ENCODE measurements around the gene LRRN3. TPM values are rescaled to one million over a fixed set of nuclear protein-coding genes. Genes with fewer than 3 reads are reported as not detected.

LRRN3 gene
- total and polyA plus RNA-seq, 4 donors, result 0.51 to 5.1 (median 0.62) TPM; not detected in 1

DNA sequence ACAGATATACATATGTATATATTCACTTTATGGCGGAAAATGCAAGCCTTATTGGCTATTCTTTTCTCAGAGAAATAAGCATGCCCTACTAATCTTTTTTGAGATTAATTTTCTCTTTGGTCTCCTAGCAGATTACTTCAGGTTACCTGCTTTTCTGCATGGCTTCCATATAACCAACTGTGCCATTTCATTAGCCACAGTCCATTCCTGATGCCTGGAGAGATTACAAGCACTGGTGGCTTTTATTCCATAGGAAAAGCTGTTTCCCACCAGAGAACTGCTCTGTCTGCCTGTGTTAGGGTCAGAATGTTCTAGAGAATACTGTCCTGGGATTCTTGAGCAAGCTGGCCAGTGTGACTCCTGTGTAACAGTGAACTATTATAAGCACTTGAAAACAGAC, 59.8 kb downstream of the LRRN3 start:
- Histone ChIP-seq H3K27ac (ENCODE audit: low read depth in 1 of 2, low read length in 2 of 2) (no peak overlapping the region), H3K27me3 (ENCODE audit: control insufficient read depth in 1 of 2, insufficient read depth in 2 of 2, low read length in 1 of 2) (no peaks in the 10 kb centered on the region), H3K9me3 (ENCODE audit: control insufficient read depth, low read length) (no peaks in the 10 kb centered on the region), H3K4me1 (ENCODE audit: control insufficient read depth in 1 of 2, insufficient read depth in 2 of 2, low read length in 2 of 2) (no peaks in the 10 kb centered on the region), H3K4me3 (ENCODE audit: low read length in 2 of 2) (no peak overlapping the region), H3K36me3 (ENCODE audit: control insufficient read depth in 1 of 2, insufficient read depth in 2 of 2, low read length in 1 of 2) (no peaks in the 10 kb centered on the region)
- DNase-seq (no peak), ATAC-seq (ENCODE audit: low FRiP score) (no peak)
- WGBS, 2 donors, result 93 to 100% methylated on average over 1 of the region's 1 CpG
- intact Hi-C loops (cut with DNase I), result loop anchor here in 1 of 2 donors (5.0 kb wide), 1 partner anchor 337 kb away; no protein-coding TSS in a partner anchor

DNA sequence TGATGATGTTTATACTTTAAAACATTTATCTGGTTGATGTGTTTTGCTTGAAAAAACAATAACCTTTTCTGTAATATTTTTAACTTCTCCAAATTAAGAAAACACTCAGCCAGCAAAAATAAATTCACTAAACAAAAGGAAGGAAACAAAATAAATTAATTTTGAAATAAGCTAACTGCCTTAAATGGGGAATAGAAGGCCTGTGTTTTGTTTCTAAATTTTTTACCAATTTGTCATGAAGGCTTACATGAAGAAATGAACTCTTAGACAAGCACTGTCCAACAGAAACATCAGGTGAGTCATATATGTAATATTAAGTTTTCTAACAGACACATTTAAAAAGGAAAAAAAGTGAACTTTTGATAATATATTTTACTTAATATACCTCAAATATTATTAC, 68.5 kb downstream of the LRRN3 start:
- Histone ChIP-seq H3K27ac (ENCODE audit: low read depth in 1 of 2, low read length in 2 of 2) (no peak overlapping the region), H3K27me3 (ENCODE audit: control insufficient read depth in 1 of 2, insufficient read depth in 2 of 2, low read length in 1 of 2) (no peaks in the 10 kb centered on the region), H3K36me3 (ENCODE audit: control insufficient read depth in 1 of 2, insufficient read depth in 2 of 2, low read length in 1 of 2) (no peaks in the 10 kb centered on the region), H3K9me3 (ENCODE audit: control insufficient read depth, low read length) (no peaks in the 10 kb centered on the region), H3K4me3 (ENCODE audit: low read length in 2 of 2) (no peak overlapping the region), H3K4me1 (ENCODE audit: control insufficient read depth in 1 of 2, insufficient read depth in 2 of 2, low read length in 2 of 2) (no peaks in the 10 kb centered on the region)
- ATAC-seq (ENCODE audit: low FRiP score) (no peak), DNase-seq (no peak)
- intact Hi-C loops (cut with DNase I), result no loop called here

DNA sequence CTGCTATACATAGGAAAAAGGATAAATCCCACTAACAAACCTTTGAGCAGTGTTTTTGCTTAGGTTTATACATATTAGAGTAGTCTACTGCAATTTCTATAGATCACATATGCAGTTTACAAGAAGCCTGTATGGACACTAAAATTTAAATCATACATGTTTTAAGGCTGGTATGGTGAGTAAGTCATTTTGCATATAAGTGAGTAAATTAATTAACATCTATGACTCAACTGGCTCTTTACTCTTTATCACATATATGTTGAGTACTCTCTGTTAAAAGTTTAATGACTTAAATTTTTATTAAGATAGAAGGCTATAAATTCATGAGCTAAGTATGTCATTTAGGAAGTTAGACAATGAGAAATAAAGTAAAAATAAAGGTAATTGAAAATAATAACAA, 69.4 kb downstream of the LRRN3 start:
- no peaks in the 10 kb centered on the region for H3K9me3 ChIP-seq (ENCODE audit: control insufficient read depth, low read length)
- H3K4me1 ChIP-seq (ENCODE audit: control insufficient read depth in 1 of 2, insufficient read depth in 2 of 2, low read length in 2 of 2), result no peaks in the 10 kb centered on the region
- intact Hi-C loops (cut with DNase I), result no loop called here

DNA sequence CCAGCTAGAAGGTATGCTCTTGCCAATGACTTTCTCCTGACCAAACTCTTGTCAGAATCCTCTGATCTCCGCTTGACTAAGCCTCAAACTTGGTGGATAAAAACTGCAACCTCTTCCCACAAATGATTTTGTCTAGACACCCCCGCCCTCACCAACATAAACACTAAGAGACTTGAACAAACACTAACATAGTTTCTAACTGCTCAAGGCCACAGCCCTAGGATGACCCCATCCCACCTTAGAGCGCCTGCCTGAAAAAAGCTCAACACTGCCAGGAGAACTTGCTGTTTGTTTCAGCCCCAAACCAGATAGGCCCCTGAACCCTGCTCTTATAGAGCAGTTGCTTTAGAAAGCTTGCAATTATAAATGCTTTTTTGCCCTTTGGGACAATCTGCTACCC, 71.8 kb downstream of the LRRN3 start:
- Histone ChIP-seq H3K36me3 (ENCODE audit: control insufficient read depth in 1 of 2, insufficient read depth in 2 of 2, low read length in 1 of 2) (no peaks in the 10 kb centered on the region), H3K27ac (ENCODE audit: low read depth in 1 of 2, low read length in 2 of 2) (no peak overlapping the region), H3K9me3 (ENCODE audit: control insufficient read depth, low read length) (no peaks in the 10 kb centered on the region), H3K27me3 (ENCODE audit: control insufficient read depth in 1 of 2, insufficient read depth in 2 of 2, low read length in 1 of 2) (no peaks in the 10 kb centered on the region), H3K4me3 (ENCODE audit: low read length in 2 of 2) (no peak overlapping the region), H3K4me1 (ENCODE audit: control insufficient read depth in 1 of 2, insufficient read depth in 2 of 2, low read length in 2 of 2) (no peaks in the 10 kb centered on the region)
- ATAC-seq (ENCODE audit: low FRiP score), result no peak
- 82 to 90% methylated on average over 3 of the region's 3 CpGs for WGBS, 2 donors
- intact Hi-C loops (cut with DNase I), result no loop called here
- no peak for DNase-seq

More for the DNA sequence above, 69.4 kb downstream of the LRRN3 start:
- Histone ChIP-seq H3K27ac (ENCODE audit: low read depth in 1 of 2, low read length in 2 of 2) (no peak overlapping the region), H3K4me3 (ENCODE audit: low read length in 2 of 2) (no peak overlapping the region), H3K27me3 (ENCODE audit: control insufficient read depth in 1 of 2, insufficient read depth in 2 of 2, low read length in 1 of 2) (no peaks in the 10 kb centered on the region), H3K36me3 (ENCODE audit: control insufficient read depth in 1 of 2, insufficient read depth in 2 of 2, low read length in 1 of 2) (no peaks in the 10 kb centered on the region)
- no peak for ATAC-seq (ENCODE audit: low FRiP score)
- DNase-seq, result no peak

DNA sequence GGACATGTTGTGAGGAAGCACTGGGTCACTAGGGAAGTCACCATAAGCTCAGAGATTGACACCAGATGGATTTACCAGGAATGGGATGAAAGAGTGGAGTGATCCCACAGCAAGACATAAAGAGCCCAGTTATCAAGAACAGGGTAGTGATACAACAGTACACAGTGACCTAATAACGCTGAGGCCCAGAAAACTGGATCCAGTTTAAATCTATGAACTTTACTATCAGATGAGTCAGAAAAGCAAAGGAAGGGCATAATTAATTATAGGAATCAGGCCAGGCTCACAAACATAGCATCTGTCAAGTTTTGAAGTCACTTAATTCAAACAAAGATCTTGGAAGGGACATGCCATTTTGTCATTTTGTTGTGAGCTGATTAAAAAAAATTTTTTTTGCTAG, 73.5 kb downstream of the LRRN3 start:
- ATAC-seq (ENCODE audit: low FRiP score) (no peak), DNase-seq (no peak)
- Histone ChIP-seq H3K27ac (ENCODE audit: low read depth in 1 of 2, low read length in 2 of 2) (no peak overlapping the region), H3K4me1 (ENCODE audit: control insufficient read depth in 1 of 2, insufficient read depth in 2 of 2, low read length in 2 of 2) (no peaks in the 10 kb centered on the region), H3K9me3 (ENCODE audit: control insufficient read depth, low read length) (no peaks in the 10 kb centered on the region), H3K36me3 (ENCODE audit: control insufficient read depth in 1 of 2, insufficient read depth in 2 of 2, low read length in 1 of 2) (no peaks in the 10 kb centered on the region), H3K4me3 (ENCODE audit: low read length in 2 of 2) (no peak overlapping the region), H3K27me3 (ENCODE audit: control insufficient read depth in 1 of 2, insufficient read depth in 2 of 2, low read length in 1 of 2) (no peaks in the 10 kb centered on the region)
- 92 to 94% methylated on average over 1 of the region's 1 CpG for WGBS, 2 donors
- intact Hi-C loops (cut with DNase I), result no loop called here

DNA sequence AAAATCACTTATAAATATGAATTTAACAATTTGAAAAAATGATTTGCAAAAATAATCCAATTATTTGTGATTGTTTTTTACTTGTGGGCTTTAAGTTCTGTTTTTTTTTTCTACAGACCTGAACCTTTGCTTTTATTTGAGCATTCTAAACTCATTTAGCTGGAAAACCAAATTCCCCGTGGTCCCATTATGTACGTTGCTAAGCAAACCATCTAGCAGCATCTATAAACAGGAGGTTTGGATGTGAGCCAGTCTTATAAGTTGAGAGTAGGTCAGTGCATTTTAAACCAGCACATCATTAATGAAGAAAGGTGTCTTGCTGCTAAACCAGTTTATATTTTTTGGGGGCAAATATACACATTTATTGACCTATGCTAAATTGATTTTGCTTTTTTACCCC, 77.3 kb downstream of the LRRN3 start:
- Histone ChIP-seq H3K4me1 (ENCODE audit: control insufficient read depth in 1 of 2, insufficient read depth in 2 of 2, low read length in 2 of 2) (no peaks in the 10 kb centered on the region), H3K27me3 (ENCODE audit: control insufficient read depth in 1 of 2, insufficient read depth in 2 of 2, low read length in 1 of 2) (no peaks in the 10 kb centered on the region), H3K27ac (ENCODE audit: low read depth in 1 of 2, low read length in 2 of 2) (no peak overlapping the region), H3K9me3 (ENCODE audit: control insufficient read depth, low read length) (no peaks in the 10 kb centered on the region), H3K4me3 (ENCODE audit: low read length in 2 of 2) (no peak overlapping the region), H3K36me3 (ENCODE audit: control insufficient read depth in 1 of 2, insufficient read depth in 2 of 2, low read length in 1 of 2) (no peaks in the 10 kb centered on the region)
- intact Hi-C loops (cut with DNase I), result no loop called here
- no peak for DNase-seq
- WGBS, 2 donors, result 50 to 52% methylated on average over 2 of the region's 2 CpGs
- no peak for ATAC-seq (ENCODE audit: low FRiP score)

DNA sequence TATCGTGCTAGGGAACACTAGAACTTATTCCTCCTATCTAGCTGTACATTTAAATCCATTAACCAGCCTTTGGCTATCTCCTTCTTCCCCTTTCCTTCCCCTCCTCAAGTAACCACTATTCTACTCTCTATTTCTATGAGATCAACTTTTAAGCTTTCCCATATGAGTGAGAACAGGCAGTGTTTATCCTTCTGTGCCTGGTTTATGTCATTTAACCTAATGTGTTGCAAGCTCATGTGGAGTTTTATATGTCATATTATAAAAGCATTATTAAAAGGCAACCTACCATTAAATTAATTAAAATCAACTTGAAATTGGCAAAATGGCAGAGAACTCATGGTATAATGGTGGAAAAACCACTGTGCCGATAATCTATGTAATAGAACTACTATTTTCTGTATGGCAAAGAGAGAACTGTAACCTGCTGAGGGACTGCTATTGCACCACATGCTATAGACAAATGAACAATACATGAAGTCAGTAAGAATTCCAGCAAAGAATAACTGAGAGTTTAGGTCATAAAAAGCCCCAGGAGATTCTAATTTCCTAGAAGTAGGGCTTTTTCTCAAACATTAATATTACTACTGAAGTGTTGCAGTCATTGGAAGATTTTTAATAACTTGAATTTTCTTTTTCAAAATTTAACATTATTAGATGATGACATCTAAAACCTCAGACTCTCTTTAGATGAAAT, 81.8 kb downstream of the LRRN3 start:
- no peak for ATAC-seq (ENCODE audit: low FRiP score)
- 71 to 73% methylated on average over 2 of the region's 2 CpGs for WGBS, 2 donors
- H3K4me3 ChIP-seq (ENCODE audit: low read length in 2 of 2), result no peak overlapping the region
- H3K36me3 ChIP-seq (ENCODE audit: control insufficient read depth in 1 of 2, insufficient read depth in 2 of 2, low read length in 1 of 2), result no peaks in the 10 kb centered on the region
- no peak for DNase-seq
- H3K27ac ChIP-seq (ENCODE audit: low read depth in 1 of 2, low read length in 2 of 2), result no peak overlapping the region
- H3K9me3 ChIP-seq (ENCODE audit: control insufficient read depth, low read length), result no peaks in the 10 kb centered on the region
- H3K27me3 ChIP-seq (ENCODE audit: control insufficient read depth in 1 of 2, insufficient read depth in 2 of 2, low read length in 1 of 2), result no peaks in the 10 kb centered on the region
- intact Hi-C loops (cut with DNase I), result no loop called here
- H3K4me1 ChIP-seq (ENCODE audit: control insufficient read depth in 1 of 2, insufficient read depth in 2 of 2, low read length in 2 of 2), result no peaks in the 10 kb centered on the region

DNA sequence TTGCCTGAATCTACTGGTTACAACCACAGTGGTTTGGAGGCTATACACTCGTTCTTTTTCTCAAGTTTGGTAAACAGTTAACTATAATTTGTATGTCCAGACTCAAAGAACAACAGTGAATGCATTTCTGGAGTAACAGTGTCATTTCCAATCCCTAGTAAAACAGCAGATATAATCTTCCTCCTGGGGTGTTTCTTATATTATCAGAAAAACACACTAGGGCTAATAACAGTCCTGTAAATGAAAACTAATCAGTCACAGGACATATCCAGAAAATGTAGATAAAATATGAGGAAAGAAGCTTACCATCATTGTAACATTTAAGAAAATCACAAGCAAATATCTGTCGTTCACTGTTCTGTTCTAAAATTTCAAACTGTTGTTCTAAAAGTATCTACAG, 82.6 kb downstream of the LRRN3 start:
- H3K4me1 ChIP-seq (ENCODE audit: control insufficient read depth in 1 of 2, insufficient read depth in 2 of 2, low read length in 2 of 2), result no peaks in the 10 kb centered on the region
- no peaks in the 10 kb centered on the region for H3K9me3 ChIP-seq (ENCODE audit: control insufficient read depth, low read length)
- H3K27ac ChIP-seq (ENCODE audit: low read depth in 1 of 2, low read length in 2 of 2), result no peak overlapping the region
- DNase-seq (no peak), ATAC-seq (ENCODE audit: low FRiP score) (no peak)
- no peaks in the 10 kb centered on the region for H3K27me3 ChIP-seq (ENCODE audit: control insufficient read depth in 1 of 2, insufficient read depth in 2 of 2, low read length in 1 of 2)
- no peaks in the 10 kb centered on the region for H3K36me3 ChIP-seq (ENCODE audit: control insufficient read depth in 1 of 2, insufficient read depth in 2 of 2, low read length in 1 of 2)
- intact Hi-C loops (cut with DNase I), result no loop called here
- no peak overlapping the region for H3K4me3 ChIP-seq (ENCODE audit: low read length in 2 of 2)
- 88 to 89% methylated on average over 2 of the region's 2 CpGs for whole genome bisulfite sequencing, 2 donors

DNA sequence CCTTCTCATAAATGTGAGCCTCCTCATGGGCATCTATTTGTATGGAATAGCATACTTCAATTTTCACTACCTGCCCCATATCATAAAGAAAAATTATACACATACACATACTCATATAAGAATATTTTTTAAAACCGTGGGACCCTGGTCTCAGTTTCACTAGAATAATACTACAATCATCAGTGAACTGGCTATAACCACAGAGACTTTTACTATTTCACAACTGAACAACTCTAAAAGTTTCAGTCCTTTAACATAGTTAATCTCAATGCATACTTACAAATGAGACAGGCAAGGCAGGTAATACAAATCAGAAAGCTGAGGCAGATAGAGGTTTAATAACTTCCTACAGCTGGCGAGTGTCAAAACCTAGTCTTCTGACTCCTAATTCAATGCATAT, 83.1 kb downstream of the LRRN3 start:
- Histone ChIP-seq H3K27me3 (ENCODE audit: control insufficient read depth in 1 of 2, insufficient read depth in 2 of 2, low read length in 1 of 2) (no peaks in the 10 kb centered on the region), H3K36me3 (ENCODE audit: control insufficient read depth in 1 of 2, insufficient read depth in 2 of 2, low read length in 1 of 2) (no peaks in the 10 kb centered on the region), H3K9me3 (ENCODE audit: control insufficient read depth, low read length) (no peaks in the 10 kb centered on the region), H3K27ac (ENCODE audit: low read depth in 1 of 2, low read length in 2 of 2) (no peak overlapping the region), H3K4me3 (ENCODE audit: low read length in 2 of 2) (no peak overlapping the region), H3K4me1 (ENCODE audit: control insufficient read depth in 1 of 2, insufficient read depth in 2 of 2, low read length in 2 of 2) (no peaks in the 10 kb centered on the region)
- 86% methylated on average over 2 of the region's 2 CpGs for WGBS, 2 donors
- intact Hi-C loops (cut with DNase I), result no loop called here
- DNase-seq (no peak), ATAC-seq (ENCODE audit: low FRiP score) (no peak)
